ENCODE data around the gene PGC. TPM values are rescaled to one million over a fixed set of nuclear protein-coding genes. Genes with fewer than 3 reads are reported as not detected.

PGC gene
- total and polyA plus RNA-seq, 9 of the 15 experiments (the other 6 are each of a cell fraction or from before 2014, with no cell fraction given): 0.17 to 0.40 TPM; not detected in 7

GRCh38 chr6:41747256-41748101 lies at the start of gene PGC (continued):
- TF ChIP-seq ZNF407 (IDR thresholded peaks at IDR 0.05; ENCODE audit: low read depth): no peak
- TF ChIP-seq CEBPG (CRISPR knock-in tag; IDR thresholded peaks at IDR 0.05): peak; percentile 86
- TF ChIP-seq CEBPG (tag; conservative IDR thresholded peaks at IDR 0.05 in 1 of 2, IDR thresholded peaks at IDR 0.05 in 1 of 2): peak; percentile 92 to 97
- no peak; the same call in 1 of the 2 replicates for TF ChIP-seq JUN (IDR thresholded peaks at IDR 0.05; ENCODE audit: borderline replicate concordance, low read depth, low read length)
- TF ChIP-seq JUN (CRISPR knock-in tag; IDR thresholded peaks at IDR 0.05; ENCODE audit: borderline replicate concordance): no peak
- TF ChIP-seq ZNF699 (CRISPR knock-in tag; IDR thresholded peaks at IDR 0.05; ENCODE audit: insufficient replicate concordance): no peak
- TF ChIP-seq FOXA3 (CRISPR knock-in tag; conservative IDR thresholded peaks at IDR 0.05 in 1 of 2, IDR thresholded peaks at IDR 0.05 in 1 of 2): peak; percentile 6 to 92; a peak in 2 of 4 replicates
- TF ChIP-seq CXXC5 (CRISPR knock-in tag; IDR thresholded peaks at IDR 0.05): peak; percentile 52
- TF ChIP-seq SP1 (CRISPR knock-in tag; IDR thresholded peaks at IDR 0.05): no peak; the same call in 1 of the 2 replicates
- TF ChIP-seq ZNF395 (CRISPR knock-in tag; IDR thresholded peaks at IDR 0.05): peak; percentile 48; the same call in 1 of the 2 replicates
- TF ChIP-seq SAFB2 (IDR thresholded peaks at IDR 0.05; ENCODE audit: borderline replicate concordance, low read depth, low read length, severe bottlenecking): no peak
- TF ChIP-seq ETV5 (CRISPR knock-in tag; IDR thresholded peaks at IDR 0.05; ENCODE audit: low read depth): no peak
- no peak for TF ChIP-seq ARNT (IDR thresholded peaks at IDR 0.05)
- TF ChIP-seq HNRNPLL (IDR thresholded peaks at IDR 0.05; ENCODE audit: low read depth, low read length, poor library complexity, severe bottlenecking): peak; percentile 58
- TF ChIP-seq TEAD4 (IDR thresholded peaks at IDR 0.05; ENCODE audit: low read length): peak; percentile 85
- no peak for TF ChIP-seq TEAD4 (CRISPR knock-in tag; IDR thresholded peaks at IDR 0.05; ENCODE audit: borderline replicate concordance)
- 0 out of 2 replicates have a peak, but pooled peaks have one; percentile 30 for TF ChIP-seq ZNF143 (CRISPR knock-in tag; IDR thresholded peaks at IDR 0.05)
